OCI-LY1 (cell line): ENCODE results near the gene TANC1.

Experiments used
- H2AFZ ChIP-seq: fragments of 200-600 bp; sonication (generic), shearing (Covaris generic); 2 replicates; pipeline ENCODE4 v1.6.0; 2014; ENCODE audit warnings: antibody characterized with exemption, mild to moderate bottlenecking, low read length
- H3F3A ChIP-seq: fragments of 200-600 bp; sonication (generic), shearing (Covaris generic); 2 replicates; pipeline ENCODE4 v1.6.0; 2014; ENCODE audit warnings: mild to moderate bottlenecking, antibody characterized with exemption, low read length, moderate library complexity; ENCODE audit not compliant: insufficient read depth
- H3K27ac ChIP-seq: fragments of 200-600 bp; sonication (generic); 2 replicates; pipeline ENCODE4 v1.5.1; 2014; ENCODE audit warnings: low read length, mixed run types, mild to moderate bottlenecking, low read depth; ENCODE audit not compliant: poor library complexity, severe bottlenecking
- H3K27me3 ChIP-seq: fragments of 200-600 bp; sonication (generic); 2 replicates; pipeline ENCODE4 v1.6.0; 2014; ENCODE audit warnings: antibody characterized with exemption, mild to moderate bottlenecking, low read length, moderate library complexity; ENCODE audit not compliant: insufficient read depth
- H3K36me3 ChIP-seq: fragments of 200-600 bp; sonication (generic); 2 replicates; pipeline ENCODE4 v1.6.1; 2014; ENCODE audit warnings: mild to moderate bottlenecking, antibody characterized with exemption, low read length, moderate library complexity, mixed read lengths; ENCODE audit not compliant: insufficient read depth
- H3K4me1 ChIP-seq: fragments of 200-600 bp; sonication (generic); 2 replicates; pipeline ENCODE4 v1.5.1; 2014; ENCODE audit warnings: mild to moderate bottlenecking, low read length, moderate library complexity; ENCODE audit not compliant: insufficient read depth, severe bottlenecking
- H3K4me2 ChIP-seq: fragments of 200-600 bp; sonication (generic), shearing (Covaris generic); 2 replicates; pipeline ENCODE4 v1.6.1; 2014; ENCODE audit warnings: low read length
- H3K4me3 ChIP-seq: fragments of 200-600 bp; sonication (generic); 2 replicates; pipeline ENCODE4 v1.5.1; 2014; ENCODE audit warnings: low read length, low read depth, mild to moderate bottlenecking, mixed read lengths; ENCODE audit not compliant: poor library complexity, severe bottlenecking
- H3K79me2 ChIP-seq: fragments of 200-600 bp; shearing (Covaris generic); 2 replicates; pipeline ENCODE4 v1.6.1; 2016; ENCODE audit warnings: mixed run types, low read length, mixed read lengths; ENCODE audit not compliant: insufficient read depth
- H3K9ac ChIP-seq: fragments of 200-600 bp; sonication (generic), shearing (Covaris generic); 2 replicates; pipeline ENCODE4 v1.6.1; 2014; ENCODE audit warnings: mild to moderate bottlenecking, low read length, mixed read lengths
- H3K9me2 ChIP-seq: fragments of 200-600 bp; sonication (generic), shearing (Covaris generic); 2 replicates; pipeline ENCODE4 v1.6.1; 2014; ENCODE audit warnings: low read depth, mild to moderate bottlenecking, low read length, mixed read lengths
- H3K9me3 ChIP-seq: fragments of 200-600 bp; shearing (Covaris generic); 2 replicates; pipeline ENCODE4 v1.6.1; 2014; ENCODE audit warnings: low read length, mixed read lengths
- H4K20me1 ChIP-seq: fragments of 200-600 bp; sonication (generic), shearing (Covaris generic); 2 replicates; pipeline ENCODE4 v1.6.0; 2016; ENCODE audit warnings: mild to moderate bottlenecking, low read length; ENCODE audit not compliant: insufficient read depth
- EZH2 ChIP-seq: fragments of 200-600 bp; sonication (generic), shearing (Covaris generic); IDR thresholded peaks from 2 replicates; pipeline ENCODE4 v1.8.0; 2017; ENCODE audit warnings: borderline replicate concordance, mixed run types, mild to moderate bottlenecking, antibody characterized with exemption, low read length, moderate library complexity, mixed read lengths
- TF ChIP-seq, protein P1 (sequence below): fragments of 200-600 bp; sonication (generic), shearing (Covaris generic); IDR thresholded peaks from 2 replicates; pipeline ENCODE4 v1.5.1; 2017; ENCODE audit warnings: mild to moderate bottlenecking, antibody characterized with exemption, low read length, moderate library complexity, mixed read lengths

Gene TANC1

DNA sequence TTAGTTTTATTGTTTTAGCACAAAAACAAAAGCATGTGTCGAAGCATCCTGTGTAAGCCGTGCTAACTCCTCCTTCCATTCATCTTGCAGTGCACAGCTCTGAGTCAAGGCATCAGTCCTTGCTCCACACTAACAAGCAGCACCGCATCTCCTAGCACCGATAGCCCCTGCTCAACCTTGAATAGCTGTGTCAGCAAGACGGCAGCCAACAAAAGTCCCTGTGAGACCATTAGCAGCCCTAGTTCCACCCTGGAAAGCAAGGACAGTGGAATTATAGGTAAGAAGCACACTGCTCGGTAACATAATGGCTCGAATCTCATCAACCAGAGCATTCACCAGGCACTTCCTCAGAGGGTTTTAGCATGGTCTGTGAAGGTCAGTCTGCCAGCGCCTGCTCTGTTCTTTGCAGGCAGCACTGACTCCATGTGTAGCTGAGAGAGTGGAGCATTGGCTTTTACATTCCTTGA lies 181.9 kb downstream of the TANC1 start:
- Histone ChIP-seq H3K36me3 (no peaks in the 10 kb centered on the region), H4K20me1 (no peaks in the 10 kb centered on the region), H2AFZ (no peak overlapping the region), H3K27ac (no peak overlapping the region), H3K9me2 (no peaks in the 10 kb centered on the region), H3K9ac (no peak overlapping the region), H3K4me2 (no peak overlapping the region), H3K4me3 (no peak overlapping the region), H3K4me1 (no peaks in the 10 kb centered on the region), H3K9me3 (no peaks in the 10 kb centered on the region), H3K79me2 (no peaks in the 10 kb centered on the region), H3K27me3 (no peaks in the 10 kb centered on the region; the same call in 1 of the 2 replicates), H3F3A (no peaks in the 10 kb centered on the region)
- TF ChIP-seq, protein P1, sequence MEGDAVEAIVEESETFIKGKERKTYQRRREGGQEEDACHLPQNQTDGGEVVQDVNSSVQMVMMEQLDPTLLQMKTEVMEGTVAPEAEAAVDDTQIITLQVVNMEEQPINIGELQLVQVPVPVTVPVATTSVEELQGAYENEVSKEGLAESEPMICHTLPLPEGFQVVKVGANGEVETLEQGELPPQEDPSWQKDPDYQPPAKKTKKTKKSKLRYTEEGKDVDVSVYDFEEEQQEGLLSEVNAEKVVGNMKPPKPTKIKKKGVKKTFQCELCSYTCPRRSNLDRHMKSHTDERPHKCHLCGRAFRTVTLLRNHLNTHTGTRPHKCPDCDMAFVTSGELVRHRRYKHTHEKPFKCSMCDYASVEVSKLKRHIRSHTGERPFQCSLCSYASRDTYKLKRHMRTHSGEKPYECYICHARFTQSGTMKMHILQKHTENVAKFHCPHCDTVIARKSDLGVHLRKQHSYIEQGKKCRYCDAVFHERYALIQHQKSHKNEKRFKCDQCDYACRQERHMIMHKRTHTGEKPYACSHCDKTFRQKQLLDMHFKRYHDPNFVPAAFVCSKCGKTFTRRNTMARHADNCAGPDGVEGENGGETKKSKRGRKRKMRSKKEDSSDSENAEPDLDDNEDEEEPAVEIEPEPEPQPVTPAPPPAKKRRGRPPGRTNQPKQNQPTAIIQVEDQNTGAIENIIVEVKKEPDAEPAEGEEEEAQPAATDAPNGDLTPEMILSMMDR = no peak
- TF ChIP-seq EZH2 = no peak

- Histone ChIP-seq H3K9ac (no peak overlapping the region), H3K36me3 (no peaks in the 10 kb centered on the region), H3K4me3 (no peak overlapping the region), H3K4me1 (no peaks in the 10 kb centered on the region), H3K4me2 (no peak overlapping the region), H3K79me2 (no peaks in the 10 kb centered on the region), H3K9me2 (no peaks in the 10 kb centered on the region), H3K27me3 (no peaks in the 10 kb centered on the region; the same call in 1 of the 2 replicates), H3F3A (no peaks in the 10 kb centered on the region), H3K9me3 (no peaks in the 10 kb centered on the region), H3K27ac (no peak overlapping the region), H2AFZ (no peak overlapping the region), H4K20me1 (no peaks in the 10 kb centered on the region)
- TF ChIP-seq, protein P1 = no peak
- no peak for TF ChIP-seq EZH2
Measured at GRCh38 chr2:159151198-159152127, 183.0 kb downstream of the TANC1 start.

DNA sequence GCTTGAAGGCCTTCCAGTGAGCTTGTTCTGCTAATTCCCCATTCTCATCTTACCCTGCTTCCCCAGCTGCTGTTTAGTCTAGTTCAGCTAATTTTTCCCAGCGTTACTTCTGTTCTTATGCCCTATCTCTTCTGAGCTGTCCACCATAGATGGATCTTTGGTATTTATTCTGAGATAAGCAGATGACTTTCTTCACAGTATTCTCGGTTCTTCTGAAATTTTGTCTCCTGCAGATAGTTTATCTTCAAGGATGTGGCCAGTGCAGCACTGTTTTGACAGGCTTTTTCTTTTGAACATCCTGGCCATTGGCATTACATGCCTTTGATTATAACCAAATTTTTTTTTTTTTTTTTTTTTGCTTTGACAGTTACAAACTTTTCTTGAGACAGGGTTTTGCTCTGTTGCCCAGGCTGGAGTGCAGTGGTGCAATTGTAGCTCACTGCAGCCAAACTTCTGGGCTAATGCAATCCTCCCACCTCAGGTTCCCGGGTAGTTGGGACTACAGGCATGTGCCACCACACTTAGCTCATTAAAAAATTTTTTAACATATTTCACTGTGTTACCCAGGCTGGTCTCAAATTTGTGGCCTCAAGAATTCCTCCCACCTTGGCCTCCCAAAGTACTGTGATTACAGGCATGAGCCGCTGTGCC lies 183.8 kb downstream of the TANC1 start:
- Histone ChIP-seq H2AFZ (no peak overlapping the region), H3K36me3 (no peaks in the 10 kb centered on the region), H3K4me1 (no peaks in the 10 kb centered on the region), H3K4me2 (no peak overlapping the region), H3K27me3 (no peaks in the 10 kb centered on the region; the same call in 1 of the 2 replicates), H3K4me3 (no peak overlapping the region), H4K20me1 (no peaks in the 10 kb centered on the region), H3F3A (no peaks in the 10 kb centered on the region), H3K9ac (no peak overlapping the region), H3K9me2 (no peaks in the 10 kb centered on the region), H3K27ac (no peak overlapping the region), H3K79me2 (no peaks in the 10 kb centered on the region), H3K9me3 (no peaks in the 10 kb centered on the region)
- TF ChIP-seq EZH2 = no peak
- TF ChIP-seq, protein P1 = no peak
